GM21423 (cell line): ENCODE data around the gene PTPRQ.

ENCODE experiments used
- ATAC-seq: cut with Tn5 transposase; IDR thresholded peaks from one replicate; pipeline ENCODE4 v1.9.1; 2021; ENCODE audit warnings: mild to moderate bottlenecking, moderate library complexity; ENCODE audit not compliant: unreplicated experiment

Gene PTPRQ

GRCh38 chr12:80551897-80552296 lies 107.9 kb downstream of the PTPRQ start:
- ATAC-seq = no peak

GRCh38 chr12:80553316-80553715 lies 109.3 kb downstream of the PTPRQ start:
- no peak for ATAC-seq

GRCh38 chr12:80556566-80556965 lies 112.5 kb downstream of the PTPRQ start:
- no peak for ATAC-seq

GRCh38 chr12:80559766-80560165 lies 115.7 kb downstream of the PTPRQ start:
- no peak for ATAC-seq

- no peak for ATAC-seq
Observed at GRCh38 chr12:80565271-80565670, 121.2 kb downstream of the PTPRQ start.

- ATAC-seq = no peak
Observed at GRCh38 chr12:80567401-80567800, 123.4 kb downstream of the PTPRQ start.

- no peak for ATAC-seq
Observed at GRCh38 chr12:80576641-80577418, 132.8 kb downstream of the PTPRQ start.

- ATAC-seq = no peak
Observed at GRCh38 chr12:80580254-80580653, 136.2 kb downstream of the PTPRQ start.

GRCh38 chr12:80581783-80582182 lies 137.7 kb downstream of the PTPRQ start:
- ATAC-seq = no peak

- ATAC-seq = no peak
Observed at GRCh38 chr12:80582431-80582830, 138.4 kb downstream of the PTPRQ start.

- no peak for ATAC-seq
Observed at GRCh38 chr12:80589077-80589476, 145.0 kb downstream of the PTPRQ start.

- ATAC-seq = no peak
Observed at GRCh38 chr12:80590085-80590484, 146.1 kb downstream of the PTPRQ start.

- no peak for ATAC-seq
Observed at GRCh38 chr12:80593766-80594165, 149.7 kb downstream of the PTPRQ start.

- no peak for ATAC-seq
Observed at GRCh38 chr12:80596509-80596908, 152.5 kb downstream of the PTPRQ start.

- ATAC-seq = no peak
Observed at GRCh38 chr12:80598004-80598606, 154.1 kb downstream of the PTPRQ start.

GRCh38 chr12:80602455-80602854 lies 158.4 kb downstream of the PTPRQ start:
- no peak for ATAC-seq

GRCh38 chr12:80607361-80608135 lies 163.5 kb downstream of the PTPRQ start:
- ATAC-seq = no peak

GRCh38 chr12:80617733-80618132 lies 173.7 kb downstream of the PTPRQ start:
- no peak for ATAC-seq

GRCh38 chr12:80620281-80620680 lies 176.2 kb downstream of the PTPRQ start:
- ATAC-seq = no peak

- ATAC-seq = no peak
Observed at GRCh38 chr12:80622271-80622670, 178.2 kb downstream of the PTPRQ start.

GRCh38 chr12:80625051-80625450 lies 181.0 kb downstream of the PTPRQ start:
- no peak for ATAC-seq

GRCh38 chr12:80625901-80626300 lies 181.9 kb downstream of the PTPRQ start:
- ATAC-seq = no peak
